Measurements from ENCODE around the gene MUS81.

DNA sequence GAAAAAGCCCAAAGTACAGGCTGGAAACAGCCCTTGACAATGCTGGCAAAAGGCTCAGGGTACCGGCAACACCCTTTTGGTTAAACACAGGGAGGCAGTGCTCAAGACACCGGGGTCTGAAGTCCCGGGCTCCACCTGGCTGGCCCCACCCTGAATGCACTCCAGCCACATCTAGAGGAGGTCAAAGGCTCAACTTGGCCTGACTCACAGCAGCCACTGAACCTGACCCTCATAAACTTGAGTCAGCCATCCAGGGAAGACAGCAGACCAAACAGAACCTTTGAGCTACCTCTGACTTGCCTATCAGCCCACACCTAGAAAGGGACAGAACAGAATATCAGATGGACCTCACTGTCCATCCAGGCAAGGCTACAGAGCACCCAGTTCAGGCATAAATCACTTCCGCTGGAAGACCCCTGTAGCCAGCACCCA lies 6.1 kb upstream of the MUS81 start:
- TF ChIP-seq, protein P1, sequence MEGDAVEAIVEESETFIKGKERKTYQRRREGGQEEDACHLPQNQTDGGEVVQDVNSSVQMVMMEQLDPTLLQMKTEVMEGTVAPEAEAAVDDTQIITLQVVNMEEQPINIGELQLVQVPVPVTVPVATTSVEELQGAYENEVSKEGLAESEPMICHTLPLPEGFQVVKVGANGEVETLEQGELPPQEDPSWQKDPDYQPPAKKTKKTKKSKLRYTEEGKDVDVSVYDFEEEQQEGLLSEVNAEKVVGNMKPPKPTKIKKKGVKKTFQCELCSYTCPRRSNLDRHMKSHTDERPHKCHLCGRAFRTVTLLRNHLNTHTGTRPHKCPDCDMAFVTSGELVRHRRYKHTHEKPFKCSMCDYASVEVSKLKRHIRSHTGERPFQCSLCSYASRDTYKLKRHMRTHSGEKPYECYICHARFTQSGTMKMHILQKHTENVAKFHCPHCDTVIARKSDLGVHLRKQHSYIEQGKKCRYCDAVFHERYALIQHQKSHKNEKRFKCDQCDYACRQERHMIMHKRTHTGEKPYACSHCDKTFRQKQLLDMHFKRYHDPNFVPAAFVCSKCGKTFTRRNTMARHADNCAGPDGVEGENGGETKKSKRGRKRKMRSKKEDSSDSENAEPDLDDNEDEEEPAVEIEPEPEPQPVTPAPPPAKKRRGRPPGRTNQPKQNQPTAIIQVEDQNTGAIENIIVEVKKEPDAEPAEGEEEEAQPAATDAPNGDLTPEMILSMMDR (conservative IDR thresholded peaks at IDR 0.05): no peak
- no peak for TF ChIP-seq ZFX (IDR thresholded peaks at IDR 0.05)
